Esophagus muscularis mucosa (tissue), 3 donors: ENCODE results near the gene AMFR.

Experiments
- POLR2A ChIP-seq: fragments of 450-650 bp; IDR thresholded peaks from one replicate; pipeline ENCODE4 v1.6.1; 2017; ENCODE audit warnings: antibody characterized with exemption, moderate library complexity, mild to moderate bottlenecking, low read depth
- TF ChIP-seq, protein P1 (sequence below), 3 experiments: fragments of 200-600 bp in 2 of 3; fragments of 450-650 bp in 1 of 3; sonication (generic) in 2 of 3; IDR thresholded peaks; one replicate each; pipeline ENCODE4 v1.5.1; 2017 to 2019; ENCODE audit warnings: antibody characterized with exemption in 3 of 3, mild to moderate bottlenecking in 2 of 3, moderate library complexity in 1 of 3

DNA sequence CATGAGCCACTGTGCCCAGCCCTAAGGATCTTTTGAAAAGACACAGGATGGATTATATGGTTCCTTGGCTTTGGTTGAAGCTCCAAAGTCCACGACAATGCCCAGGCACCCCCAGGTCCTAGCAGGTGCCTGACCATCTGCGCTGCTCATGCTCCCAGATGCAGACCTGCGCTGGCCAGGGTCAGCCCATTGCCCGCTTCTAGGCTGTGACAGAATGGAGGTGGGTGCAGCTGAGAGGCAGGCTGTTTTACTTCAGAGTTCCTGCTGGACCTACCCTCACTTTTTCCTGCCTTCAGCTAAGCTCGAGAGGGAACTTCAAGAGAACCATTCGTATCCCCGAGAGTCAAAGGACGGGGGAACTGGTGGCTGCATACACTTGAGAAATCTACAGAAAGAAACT is 60.5 kb downstream of the AMFR start:
- TF ChIP-seq POLR2A: no peak
- TF ChIP-seq, protein P1, sequence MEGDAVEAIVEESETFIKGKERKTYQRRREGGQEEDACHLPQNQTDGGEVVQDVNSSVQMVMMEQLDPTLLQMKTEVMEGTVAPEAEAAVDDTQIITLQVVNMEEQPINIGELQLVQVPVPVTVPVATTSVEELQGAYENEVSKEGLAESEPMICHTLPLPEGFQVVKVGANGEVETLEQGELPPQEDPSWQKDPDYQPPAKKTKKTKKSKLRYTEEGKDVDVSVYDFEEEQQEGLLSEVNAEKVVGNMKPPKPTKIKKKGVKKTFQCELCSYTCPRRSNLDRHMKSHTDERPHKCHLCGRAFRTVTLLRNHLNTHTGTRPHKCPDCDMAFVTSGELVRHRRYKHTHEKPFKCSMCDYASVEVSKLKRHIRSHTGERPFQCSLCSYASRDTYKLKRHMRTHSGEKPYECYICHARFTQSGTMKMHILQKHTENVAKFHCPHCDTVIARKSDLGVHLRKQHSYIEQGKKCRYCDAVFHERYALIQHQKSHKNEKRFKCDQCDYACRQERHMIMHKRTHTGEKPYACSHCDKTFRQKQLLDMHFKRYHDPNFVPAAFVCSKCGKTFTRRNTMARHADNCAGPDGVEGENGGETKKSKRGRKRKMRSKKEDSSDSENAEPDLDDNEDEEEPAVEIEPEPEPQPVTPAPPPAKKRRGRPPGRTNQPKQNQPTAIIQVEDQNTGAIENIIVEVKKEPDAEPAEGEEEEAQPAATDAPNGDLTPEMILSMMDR (IDR thresholded peaks at IDR 0.05): no peak
